ENCODE results near the gene COL25A1. TPM values are rescaled to one million over a fixed set of nuclear protein-coding genes. Genes with fewer than 3 reads are reported as not detected.

COL25A1 gene
- total RNA-seq, 1 experiment from 2014 or later: not detected

GRCh38 chr4:109238746-109239145 is 63.7 kb downstream of the COL25A1 start:
- H3K4me3 ChIP-seq (replicated peaks in 1 of 2; ENCODE audit: low read depth in 1 of 2, low read length in 2 of 2): no peak overlapping the region
- H3K36me3 ChIP-seq (ENCODE audit: control insufficient read depth in 1 of 2, insufficient read depth in 2 of 2, low read length in 2 of 2): no peaks in the 10 kb centered on the region
- H3K9me2 ChIP-seq (ENCODE audit: insufficient read depth): no peaks in the 10 kb centered on the region
- H2AFZ ChIP-seq (ENCODE audit: low read depth, low read length, poor library complexity, severe bottlenecking): no peak overlapping the region
- TF ChIP-seq CBX3 (IDR thresholded peaks at IDR 0.05; ENCODE audit: low read depth): no peak
- H3K9me3 ChIP-seq (ENCODE audit: control insufficient read depth in 1 of 2, insufficient read depth in 1 of 2, low read depth in 1 of 2, low read length in 2 of 2): no peaks in the 10 kb centered on the region
- BruUV-seq (replicated peaks): no TSS peak
- H3K27me3 ChIP-seq (ENCODE audit: insufficient read depth, low read length): 0 out of 2 replicates have a peak, but pooled peaks cover 6% of the 10 kb centered on the region
- no peak for DNase-seq (ENCODE audit: low read depth, low spot score)
- ChIA-PET POLR2A (no interaction called here), CTCF (no interaction called here), RAD21 (ENCODE audit: low non-redundant PET in 1 of 2, low total read pairs in 2 of 2, uncharacterized antibody in 2 of 2, unreplicated experiment in 2 of 2) (no interaction called here)
- no peak overlapping the region for H3K27ac ChIP-seq (ENCODE audit: low read depth, low read length)
- intact Hi-C loops (cut with micrococcal nuclease): no loop called here
- no peak for ATAC-seq
- no peaks in the 10 kb centered on the region for H4K20me1 ChIP-seq (ENCODE audit: insufficient read depth)
- no peaks in the 10 kb centered on the region for H3K4me1 ChIP-seq (ENCODE audit: control insufficient read depth in 1 of 2, insufficient read depth in 2 of 2, low read length in 2 of 2)
- no peak overlapping the region for H3K4me2 ChIP-seq (ENCODE audit: low read length)
- no peaks in the 10 kb centered on the region for H3K79me2 ChIP-seq (ENCODE audit: insufficient read depth, low read length)
- no peak overlapping the region for H3K9ac ChIP-seq (ENCODE audit: low read length)

- Histone ChIP-seq H3K4me2 (ENCODE audit: low read length) (no peak overlapping the region), H3K9me2 (ENCODE audit: insufficient read depth) (no peaks in the 10 kb centered on the region), H3K9ac (ENCODE audit: low read length) (no peak overlapping the region), H3K27ac (ENCODE audit: low read depth, low read length) (no peak overlapping the region), H4K20me1 (ENCODE audit: insufficient read depth) (no peaks in the 10 kb centered on the region), H3K79me2 (ENCODE audit: insufficient read depth, low read length) (no peaks in the 10 kb centered on the region), H3K4me1 (ENCODE audit: control insufficient read depth in 1 of 2, insufficient read depth in 2 of 2, low read length in 2 of 2) (no peaks in the 10 kb centered on the region), H3K27me3 (ENCODE audit: insufficient read depth, low read length) (0 out of 2 replicates have a peak, but pooled peaks cover 6% of the 10 kb centered on the region), H2AFZ (ENCODE audit: low read depth, low read length, poor library complexity, severe bottlenecking) (no peak overlapping the region), H3K36me3 (ENCODE audit: control insufficient read depth in 1 of 2, insufficient read depth in 2 of 2, low read length in 2 of 2) (no peaks in the 10 kb centered on the region), H3K4me3 (replicated peaks in 1 of 2; ENCODE audit: low read depth in 1 of 2, low read length in 2 of 2) (no peak overlapping the region), H3K9me3 (ENCODE audit: control insufficient read depth in 1 of 2, insufficient read depth in 1 of 2, low read depth in 1 of 2, low read length in 2 of 2) (no peaks in the 10 kb centered on the region)
- TF ChIP-seq EZH2phosphoT487 (IDR thresholded peaks at IDR 0.05; ENCODE audit: borderline replicate concordance): no peak
- ChIA-PET POLR2A (no interaction called here), CTCF (no interaction called here), RAD21 (ENCODE audit: low non-redundant PET in 1 of 2, low total read pairs in 2 of 2, uncharacterized antibody in 2 of 2, unreplicated experiment in 2 of 2) (no interaction called here)
- intact Hi-C loops (cut with micrococcal nuclease): no loop called here
- ATAC-seq (no peak), DNase-seq (ENCODE audit: low read depth, low spot score) (no peak)
- BruUV-seq (replicated peaks): no TSS peak
Measured at GRCh38 chr4:109235683-109236082, 66.8 kb downstream of the COL25A1 start.

GRCh38 chr4:109234596-109234995 is 67.9 kb downstream of the COL25A1 start:
- no TSS peak for BruUV-seq (replicated peaks)

More at GRCh38 chr4:109234596-109234995, 67.9 kb downstream of the COL25A1 start:
- no peaks in the 10 kb centered on the region for H3K36me3 ChIP-seq (ENCODE audit: control insufficient read depth in 1 of 2, insufficient read depth in 2 of 2, low read length in 2 of 2)
- H3K4me1 ChIP-seq (ENCODE audit: control insufficient read depth in 1 of 2, insufficient read depth in 2 of 2, low read length in 2 of 2): no peaks in the 10 kb centered on the region
- no peaks in the 10 kb centered on the region for H4K20me1 ChIP-seq (ENCODE audit: insufficient read depth)
- no peak for ATAC-seq
- RAD21 ChIA-PET (ENCODE audit: low non-redundant PET in 1 of 2, low total read pairs in 2 of 2, uncharacterized antibody in 2 of 2, unreplicated experiment in 2 of 2): no interaction called here
- no peak overlapping the region for H3K4me3 ChIP-seq (replicated peaks in 1 of 2; ENCODE audit: low read depth in 1 of 2, low read length in 2 of 2)
- TF ChIP-seq ATF3 (IDR thresholded peaks at IDR 0.05): no peak
- no peak for TF ChIP-seq FOSL1 (IDR thresholded peaks at IDR 0.05; ENCODE audit: low read depth)
- no peak for TF ChIP-seq EZH2phosphoT487 (IDR thresholded peaks at IDR 0.05; ENCODE audit: borderline replicate concordance)
- TF ChIP-seq SIN3A (IDR thresholded peaks at IDR 0.05; ENCODE audit: low read depth): no peak
- no peak for TF ChIP-seq ZNF274 (IDR thresholded peaks at IDR 0.05; ENCODE audit: low read depth, low read length)
- DNase-seq (ENCODE audit: low read depth, low spot score): no peak
- POLR2A ChIA-PET: no interaction called here
- H3K4me2 ChIP-seq (ENCODE audit: low read length): no peak overlapping the region
- H3K9ac ChIP-seq (ENCODE audit: low read length): no peak overlapping the region
- intact Hi-C loops (cut with micrococcal nuclease): no loop called here
- no peaks in the 10 kb centered on the region for H3K9me2 ChIP-seq (ENCODE audit: insufficient read depth)
- H2AFZ ChIP-seq (ENCODE audit: low read depth, low read length, poor library complexity, severe bottlenecking): no peak overlapping the region
- H3K79me2 ChIP-seq (ENCODE audit: insufficient read depth, low read length): no peaks in the 10 kb centered on the region
- H3K27me3 ChIP-seq (ENCODE audit: insufficient read depth, low read length): 0 out of 2 replicates have a peak, but pooled peaks cover 6% of the 10 kb centered on the region
- CTCF ChIA-PET: no interaction called here
- H3K27ac ChIP-seq (ENCODE audit: low read depth, low read length): no peak overlapping the region
- no peaks in the 10 kb centered on the region for H3K9me3 ChIP-seq (ENCODE audit: control insufficient read depth in 1 of 2, insufficient read depth in 1 of 2, low read depth in 1 of 2, low read length in 2 of 2)
